Cardiac muscle cell (in vitro differentiated cells and primary cell): ENCODE measurements around the gene DGUOK. TPM values are rescaled to one million over a fixed set of nuclear protein-coding genes. Genes with fewer than 3 reads are reported as not detected.

ENCODE experiments used
- DNase-seq, 2 donors: peaks; one replicate each; pipeline versions ENCODE4 v3.0.0 to v3.0.0-alpha.2; 2010 to 2017; ENCODE audit warnings: low read depth in 1 of 2, low spot score in 1 of 2
- H3K27ac ChIP-seq: fragments of 200-600 bp; sonication (generic); 2 replicates; pipeline ENCODE4 v1.5.1; 2016
- H3K27me3 ChIP-seq: fragments of 200-600 bp; sonication (generic); 2 replicates; pipeline ENCODE4 v1.6.0; 2016; ENCODE audit warnings: control low read depth
- H3K36me3 ChIP-seq: fragments of 200-600 bp; sonication (generic); 2 replicates; pipeline ENCODE4 v1.5.1; 2016; ENCODE audit warnings: control low read depth
- H3K4me1 ChIP-seq: fragments of 200-600 bp; sonication (generic); 2 replicates; pipeline ENCODE4 v1.8.1; 2017; ENCODE audit warnings: low read depth, mild to moderate bottlenecking, mixed run types
- H3K4me3 ChIP-seq: fragments of 200-600 bp; sonication (generic); 2 replicates; pipeline ENCODE4 v1.5.1; 2016; ENCODE audit warnings: mild to moderate bottlenecking
- H3K9me3 ChIP-seq: fragments of 200-600 bp; sonication (generic); 2 replicates; pipeline ENCODE4 v1.5.1; 2017; ENCODE audit warnings: low read depth, mild to moderate bottlenecking, control low read depth
- polyA plus RNA-seq: library from polyadenylated mRNA; unstranded; fragments of >200 nt; fragmentation: Nextera tagmentation; extraction: Ambion mirVana; gene quantifications from 2 replicates; pipeline ENCODE4 v1.2.1, GENCODE V29; 2016
- total RNA-seq: library from RNA; depleted of rRNA; stranded (reverse); fragments of >200 nt; gene quantifications from 2 replicates; pipeline ENCODE4 v1.2.3, GENCODE V29; 2016
- TF ChIP-seq, protein P1 (sequence below): IDR thresholded peaks from 2 replicates; pipeline ENCODE4 v1.5.1; 2012; ENCODE audit warnings: low read depth, mild to moderate bottlenecking, low read length

DGUOK gene
- total and polyA plus RNA-seq, 2 experiments from 2014 or later, result 51.9 to 127 TPM

DNA sequence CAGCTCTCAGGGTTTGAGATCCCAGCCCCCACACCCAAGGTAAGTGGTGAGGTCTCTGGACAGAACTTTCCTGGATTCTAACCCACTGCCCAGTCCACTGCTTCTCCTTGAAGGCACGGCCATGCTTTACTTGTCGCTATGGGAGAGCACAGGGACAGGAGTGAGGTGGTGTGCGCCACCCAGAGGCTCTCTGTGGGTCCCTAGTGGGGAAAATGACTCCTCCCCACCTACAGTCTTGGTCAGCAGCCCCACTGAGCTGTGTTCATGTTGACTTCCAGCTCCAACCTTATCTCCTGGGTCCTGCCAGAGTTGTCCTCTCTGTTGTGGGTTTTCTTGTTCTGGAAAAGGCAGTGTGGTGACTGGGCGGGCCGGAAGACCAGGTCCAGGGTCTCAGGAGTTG is 69.1 kb downstream of the DGUOK start:
- Histone ChIP-seq H3K27ac (no peak overlapping the region), H3K9me3 (no peaks in the 10 kb centered on the region), H3K4me3 (no peak overlapping the region), H3K36me3 (no peaks in the 10 kb centered on the region), H3K4me1 (peaks cover 4% of the 10 kb centered on the region), H3K27me3 (no peaks in the 10 kb centered on the region)
- TF ChIP-seq, protein P1, sequence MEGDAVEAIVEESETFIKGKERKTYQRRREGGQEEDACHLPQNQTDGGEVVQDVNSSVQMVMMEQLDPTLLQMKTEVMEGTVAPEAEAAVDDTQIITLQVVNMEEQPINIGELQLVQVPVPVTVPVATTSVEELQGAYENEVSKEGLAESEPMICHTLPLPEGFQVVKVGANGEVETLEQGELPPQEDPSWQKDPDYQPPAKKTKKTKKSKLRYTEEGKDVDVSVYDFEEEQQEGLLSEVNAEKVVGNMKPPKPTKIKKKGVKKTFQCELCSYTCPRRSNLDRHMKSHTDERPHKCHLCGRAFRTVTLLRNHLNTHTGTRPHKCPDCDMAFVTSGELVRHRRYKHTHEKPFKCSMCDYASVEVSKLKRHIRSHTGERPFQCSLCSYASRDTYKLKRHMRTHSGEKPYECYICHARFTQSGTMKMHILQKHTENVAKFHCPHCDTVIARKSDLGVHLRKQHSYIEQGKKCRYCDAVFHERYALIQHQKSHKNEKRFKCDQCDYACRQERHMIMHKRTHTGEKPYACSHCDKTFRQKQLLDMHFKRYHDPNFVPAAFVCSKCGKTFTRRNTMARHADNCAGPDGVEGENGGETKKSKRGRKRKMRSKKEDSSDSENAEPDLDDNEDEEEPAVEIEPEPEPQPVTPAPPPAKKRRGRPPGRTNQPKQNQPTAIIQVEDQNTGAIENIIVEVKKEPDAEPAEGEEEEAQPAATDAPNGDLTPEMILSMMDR, result no peak
- no peak for DNase-seq

DNA sequence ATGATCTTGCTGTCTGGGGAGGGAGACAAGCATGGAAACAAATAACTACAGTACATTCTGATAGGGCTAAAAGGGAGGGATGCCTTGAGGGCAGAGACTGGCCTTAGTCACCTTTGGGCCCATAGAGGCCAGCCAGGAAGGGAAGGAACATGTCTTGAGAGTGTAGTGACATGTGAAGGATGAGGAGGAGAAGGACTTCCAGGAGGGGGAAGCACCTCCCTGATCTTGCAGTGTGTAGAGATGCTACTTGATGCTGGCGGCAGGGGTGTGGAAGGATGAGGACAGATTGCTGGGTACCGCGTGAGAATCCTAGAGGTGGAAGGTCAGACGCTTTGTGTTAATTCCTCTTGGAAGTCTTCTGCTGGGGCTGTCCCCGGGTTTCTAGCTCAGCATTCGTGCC is 71.1 kb downstream of the DGUOK start:
- H3K4me1 ChIP-seq, result peaks cover 4% of the 10 kb centered on the region
- no peaks in the 10 kb centered on the region for H3K27me3 ChIP-seq
- no peaks in the 10 kb centered on the region for H3K36me3 ChIP-seq
- TF ChIP-seq, protein P1, result no peak
- DNase-seq, result no peak
- no peak overlapping the region for H3K27ac ChIP-seq
- H3K9me3 ChIP-seq, result no peaks in the 10 kb centered on the region
- no peak overlapping the region for H3K4me3 ChIP-seq

DNA sequence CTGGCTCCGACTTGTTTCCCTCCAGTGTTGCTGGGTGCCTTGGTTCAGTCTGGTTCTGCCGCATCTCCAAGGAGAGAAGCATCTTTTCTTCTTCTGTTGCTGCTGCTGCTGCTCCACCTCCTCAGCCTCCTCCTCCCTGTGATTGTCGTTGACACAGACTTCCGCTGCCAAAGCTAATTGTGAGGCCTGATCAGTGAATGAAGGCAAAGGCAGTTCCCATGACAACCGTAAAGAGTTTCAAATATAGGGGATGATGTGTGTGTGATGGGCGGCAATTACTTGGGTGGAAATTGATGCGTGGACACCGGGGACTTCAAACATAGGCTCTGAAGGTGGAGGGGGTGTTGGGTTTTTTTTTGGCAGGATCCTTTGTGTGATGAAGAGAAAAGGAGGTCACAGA is 71.8 kb downstream of the DGUOK start:
- Histone ChIP-seq H3K36me3 (no peaks in the 10 kb centered on the region), H3K4me3 (no peak overlapping the region), H3K4me1 (peaks cover 4% of the 10 kb centered on the region), H3K9me3 (no peaks in the 10 kb centered on the region), H3K27me3 (no peaks in the 10 kb centered on the region), H3K27ac (no peak overlapping the region)
- no peak for DNase-seq
- TF ChIP-seq, protein P1, result no peak

DNA sequence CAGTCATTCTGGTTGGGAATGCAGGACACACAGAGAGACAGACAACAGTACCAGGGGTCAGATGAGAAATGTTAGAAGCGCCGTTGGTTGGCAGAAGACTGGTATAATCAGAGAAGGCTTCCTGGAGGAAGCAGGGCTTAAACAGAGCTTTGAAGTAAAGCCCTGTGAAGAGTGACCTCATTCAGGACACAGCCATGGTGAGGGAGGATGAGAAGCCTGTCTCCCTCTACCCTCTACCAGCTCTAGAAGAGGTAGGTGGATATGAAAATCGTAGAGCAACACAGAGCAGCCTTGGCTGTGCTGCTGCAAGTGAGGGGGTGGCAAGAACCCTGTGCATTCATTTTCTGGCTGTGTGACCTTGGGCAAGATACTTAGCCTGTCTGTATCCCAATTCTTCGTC is 72.3 kb downstream of the DGUOK start:
- no peak overlapping the region for H3K4me3 ChIP-seq
- no peak overlapping the region for H3K27ac ChIP-seq
- DNase-seq, result no peak
- TF ChIP-seq, protein P1, result no peak
- H3K9me3 ChIP-seq, result no peaks in the 10 kb centered on the region
- no peaks in the 10 kb centered on the region for H3K36me3 ChIP-seq
- no peaks in the 10 kb centered on the region for H3K27me3 ChIP-seq
- H3K4me1 ChIP-seq, result peaks cover 9% of the 10 kb centered on the region

DNA sequence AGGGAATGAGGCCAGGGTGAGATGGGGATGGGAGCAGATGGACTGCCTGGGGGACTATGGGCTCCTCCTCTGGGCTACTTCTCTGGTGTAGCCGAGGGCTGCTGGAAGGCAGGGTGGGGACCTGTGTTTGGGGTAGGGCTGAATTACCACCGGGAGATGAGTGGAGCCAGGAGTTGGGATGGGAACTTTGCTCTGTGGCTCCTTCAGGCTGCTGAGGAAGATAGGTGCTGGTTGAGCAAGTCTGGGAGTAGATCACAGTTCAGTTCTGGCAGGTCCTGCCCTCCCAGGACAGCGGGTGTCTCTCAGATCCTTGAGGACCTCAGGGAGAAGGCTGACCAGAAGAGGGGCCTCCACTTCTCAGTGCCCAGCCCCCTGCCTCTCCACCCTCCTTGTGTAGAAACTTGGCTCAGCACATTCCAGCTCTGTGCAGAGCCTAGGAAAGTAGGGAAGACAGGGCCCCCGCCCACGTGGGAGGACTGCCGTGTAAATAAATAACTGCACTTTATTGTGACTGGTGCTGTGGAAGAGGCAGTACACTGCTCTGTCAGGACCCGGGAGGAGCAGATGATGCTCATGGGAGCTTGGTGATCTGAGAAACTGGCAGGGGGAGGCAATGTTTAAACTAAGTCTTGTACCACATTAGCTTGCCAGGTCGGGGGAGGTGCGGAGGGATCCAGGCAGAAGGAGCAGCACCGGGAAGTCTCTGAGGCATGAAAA is 73.4 kb downstream of the DGUOK start:
- peaks cover 19% of the 10 kb centered on the region for H3K4me1 ChIP-seq
- TF ChIP-seq, protein P1, result no peak
- no peaks in the 10 kb centered on the region for H3K9me3 ChIP-seq
- no peaks in the 10 kb centered on the region for H3K27me3 ChIP-seq
- H3K4me3 ChIP-seq, result no peak overlapping the region
- DNase-seq, result peak in 1 of 2 donors; percentile 48
- no peaks in the 10 kb centered on the region for H3K36me3 ChIP-seq
- H3K27ac ChIP-seq, result no peak overlapping the region
